Measurements from ENCODE around the gene DCAF4.
"Not testable (repeated sequence)": the region's sequence is repeated elsewhere in the genome, so short reads cannot be mapped to it uniquely, and the experiment has no call there.

The DCAF4 gene

GRCh38 chr14:72975770-72976169 is 49.5 kb downstream of the DCAF4 start:
- no peak for DNase-seq

GRCh38 chr14:72978856-72979255 is 52.6 kb downstream of the DCAF4 start:
- no peak for DNase-seq

GRCh38 chr14:72980863-72981262 is 54.6 kb downstream of the DCAF4 start:
- DNase-seq, result no peak

GRCh38 chr14:72982146-72982708 is 56.0 kb downstream of the DCAF4 start:
- DNase-seq, result no peak

DNA sequence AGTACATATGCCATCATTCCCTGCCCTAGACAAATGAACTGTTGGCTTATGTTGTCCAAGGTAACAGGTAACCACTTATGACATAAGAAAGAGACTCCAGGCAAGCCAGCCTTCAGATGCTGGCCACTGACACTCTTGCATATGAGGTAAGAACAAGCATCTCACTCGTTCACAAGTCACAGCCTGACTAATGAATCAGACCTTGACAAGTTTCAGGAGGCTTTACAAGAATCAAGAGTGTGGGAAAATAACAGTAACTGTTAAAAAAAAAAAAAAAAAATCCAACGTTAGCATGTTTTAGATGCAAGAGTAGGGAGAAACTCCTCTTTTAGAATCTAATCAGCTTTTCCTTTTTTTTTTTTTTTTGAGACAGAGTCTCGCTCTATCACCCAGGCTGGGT is 60.0 kb downstream of the DCAF4 start:
- no peak for DNase-seq

- no peak for DNase-seq
Observed at GRCh38 chr14:72986857-72987256, 60.6 kb downstream of the DCAF4 start.

DNA sequence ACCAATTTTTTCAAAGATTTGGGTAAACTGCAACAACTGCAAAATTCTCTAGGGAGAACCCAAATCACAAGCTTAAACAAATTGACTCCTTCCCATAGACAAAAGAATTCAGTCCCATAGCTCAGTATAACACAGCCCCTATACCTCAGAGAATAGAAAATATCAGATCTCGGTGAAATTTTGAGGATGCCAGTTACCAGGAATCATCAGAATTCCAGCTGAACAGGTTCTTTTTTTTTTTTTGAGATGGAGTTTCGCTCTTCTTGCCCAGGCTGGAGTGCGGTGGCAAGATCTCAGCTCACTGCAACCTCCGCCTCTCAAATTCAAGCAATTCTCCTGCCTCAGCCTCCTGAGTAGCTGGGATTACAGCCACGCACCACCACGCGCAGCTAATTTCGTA is 63.9 kb downstream of the DCAF4 start:
- DNase-seq, result no peak

DNA sequence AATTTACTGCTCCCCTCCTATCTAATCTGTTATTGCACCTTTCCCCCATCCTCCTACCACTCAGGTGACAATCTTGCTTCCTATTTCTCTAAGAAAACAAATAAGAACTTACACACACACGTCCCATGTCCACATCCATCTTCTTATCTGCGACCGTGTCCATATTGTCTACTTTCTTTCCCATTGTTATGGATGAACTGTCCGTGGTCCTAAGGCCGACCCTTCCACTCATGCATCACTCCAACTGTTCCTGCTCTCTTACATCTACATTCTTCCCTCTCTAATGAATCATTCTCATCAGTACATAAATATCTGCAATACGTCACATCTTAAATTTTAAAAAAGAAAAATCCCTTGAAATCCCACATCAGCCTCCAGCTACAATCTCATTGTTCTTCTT is 70.7 kb downstream of the DCAF4 start:
- no peak for DNase-seq

DNA sequence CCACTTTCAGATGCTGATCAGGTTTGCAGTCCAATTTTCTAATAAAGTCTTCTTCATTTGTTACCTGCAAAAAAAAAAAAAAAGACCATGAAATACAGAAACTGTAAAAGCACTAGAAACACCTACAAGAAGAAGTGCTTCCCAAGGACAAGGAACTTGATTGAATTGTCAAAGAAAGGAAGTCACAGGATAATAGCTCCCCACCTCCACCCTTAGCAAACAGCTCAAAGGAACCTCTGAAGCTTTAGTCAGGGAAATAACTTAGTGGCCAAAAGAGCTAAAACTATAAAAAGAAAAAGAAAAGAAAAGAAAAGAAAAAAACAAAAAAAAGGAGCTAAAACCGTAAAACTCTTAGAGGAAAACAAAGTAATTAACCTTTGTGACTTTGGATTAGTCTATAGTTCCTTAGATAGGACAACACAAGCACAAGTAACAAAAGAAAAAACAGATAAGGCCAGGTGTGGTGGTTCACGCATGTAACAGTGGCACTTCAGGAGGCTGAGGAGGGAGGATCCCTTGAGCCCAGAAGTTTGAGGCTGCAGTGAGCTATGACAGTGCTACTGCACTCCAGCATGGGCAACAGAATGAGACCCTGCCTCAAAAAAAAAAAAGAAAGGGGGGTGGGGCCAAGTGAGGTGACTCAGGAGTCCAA is 72.1 kb downstream of the DCAF4 start:
- DNase-seq, result no peak

DNA sequence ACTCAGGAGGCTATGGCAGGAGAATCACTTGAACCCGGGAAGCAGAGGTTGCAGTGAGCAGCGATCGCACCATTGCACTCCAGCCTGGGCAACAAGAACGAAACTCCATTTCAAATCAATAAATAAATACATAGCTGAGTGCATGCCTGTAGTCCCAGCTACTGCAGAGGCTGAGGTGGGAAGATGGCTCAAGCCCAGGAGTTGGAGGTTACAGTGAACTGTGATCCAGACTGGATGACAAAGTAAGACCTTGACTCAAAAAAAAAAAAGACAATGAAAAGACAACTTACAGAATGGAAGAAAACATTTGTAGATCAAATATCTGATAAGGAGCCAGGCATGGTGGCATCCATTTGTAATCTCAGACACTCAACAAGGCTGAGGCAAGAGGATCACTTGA is 73.1 kb downstream of the DCAF4 start:
- no peak for DNase-seq

GRCh38 chr14:73000073-73000472 is 73.8 kb downstream of the DCAF4 start:
- DNase-seq, result no peak

DNA sequence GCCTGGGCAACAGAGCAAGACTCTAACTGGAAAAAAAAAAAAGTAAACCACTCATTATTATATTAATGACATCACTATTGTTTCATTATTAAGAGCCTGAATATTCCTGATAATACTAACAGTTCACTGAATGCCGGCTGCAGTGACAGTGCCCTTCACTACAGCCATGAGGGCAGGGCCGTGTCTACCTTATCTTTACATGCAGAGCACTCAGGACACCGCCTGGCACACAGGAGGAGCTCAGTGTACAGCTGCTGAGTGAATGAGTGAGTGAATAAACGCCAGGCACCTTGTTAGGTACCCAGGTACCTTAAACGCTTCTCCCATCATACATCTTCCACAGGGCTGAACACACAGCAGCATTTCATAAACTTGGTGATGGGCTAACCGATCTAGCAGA is 77.4 kb downstream of the DCAF4 start:
- DNase-seq, result no peak

DNA sequence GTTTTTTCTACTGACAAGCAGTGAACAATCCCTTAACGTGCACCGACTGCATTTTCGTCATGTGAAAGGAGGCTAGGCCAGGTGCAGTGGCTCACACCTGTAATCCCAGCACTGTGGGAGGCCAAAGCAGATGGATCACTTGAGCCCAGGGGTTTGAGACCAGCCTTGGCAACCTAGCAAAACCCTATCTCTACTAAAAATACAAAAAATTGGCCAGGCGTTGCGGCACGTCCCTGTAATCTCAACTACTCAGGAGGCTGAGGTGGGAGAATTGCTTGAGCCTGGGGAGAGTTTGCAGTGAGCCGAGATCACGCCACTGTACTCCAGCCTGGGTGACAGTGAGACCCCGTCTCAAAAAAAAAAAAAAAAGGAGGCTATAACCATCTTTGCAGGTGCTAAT is 78.4 kb downstream of the DCAF4 start:
- not testable (repeated sequence) for DNase-seq

DNA sequence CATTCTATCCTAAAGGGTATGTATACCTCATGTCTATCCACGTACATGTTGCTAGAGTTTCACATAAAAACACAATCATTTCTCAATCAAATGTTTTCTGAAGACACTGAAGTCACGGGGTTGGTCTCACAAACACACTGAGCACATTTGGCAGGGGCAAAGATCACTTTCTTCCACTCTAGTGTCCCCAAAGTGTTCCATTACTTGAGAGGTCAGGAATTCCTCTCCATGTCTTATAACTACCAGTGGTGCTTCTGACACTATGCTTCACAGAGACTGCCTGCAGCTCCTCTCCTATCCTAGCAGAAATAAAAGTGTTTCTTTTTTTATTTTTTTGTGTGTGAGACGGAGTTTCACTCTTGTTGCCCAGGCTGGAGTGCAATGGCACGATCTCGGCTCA is 81.6 kb downstream of the DCAF4 start:
- no peak for DNase-seq

- DNase-seq, result no peak
Observed at GRCh38 chr14:73008501-73008900, 82.2 kb downstream of the DCAF4 start.

Measured in NCI-H1105 treated with DMSO at 0.1 percent for 48 hours (cell line).